Measurements from ENCODE around the gene NOXRED1.
"Not testable (repeated sequence)": the region's sequence is repeated elsewhere in the genome, so short reads cannot be mapped to it uniquely, and the experiment has no call there.

Gene NOXRED1

GRCh38 chr14:77423423-77423822 lies at the start of gene NOXRED1:
Gene NOXRED1 (minus strand): TSS chr14:77423523. CDS start chr14:77422889, 634 bp downstream.
- no peak for DNase-seq

DNA sequence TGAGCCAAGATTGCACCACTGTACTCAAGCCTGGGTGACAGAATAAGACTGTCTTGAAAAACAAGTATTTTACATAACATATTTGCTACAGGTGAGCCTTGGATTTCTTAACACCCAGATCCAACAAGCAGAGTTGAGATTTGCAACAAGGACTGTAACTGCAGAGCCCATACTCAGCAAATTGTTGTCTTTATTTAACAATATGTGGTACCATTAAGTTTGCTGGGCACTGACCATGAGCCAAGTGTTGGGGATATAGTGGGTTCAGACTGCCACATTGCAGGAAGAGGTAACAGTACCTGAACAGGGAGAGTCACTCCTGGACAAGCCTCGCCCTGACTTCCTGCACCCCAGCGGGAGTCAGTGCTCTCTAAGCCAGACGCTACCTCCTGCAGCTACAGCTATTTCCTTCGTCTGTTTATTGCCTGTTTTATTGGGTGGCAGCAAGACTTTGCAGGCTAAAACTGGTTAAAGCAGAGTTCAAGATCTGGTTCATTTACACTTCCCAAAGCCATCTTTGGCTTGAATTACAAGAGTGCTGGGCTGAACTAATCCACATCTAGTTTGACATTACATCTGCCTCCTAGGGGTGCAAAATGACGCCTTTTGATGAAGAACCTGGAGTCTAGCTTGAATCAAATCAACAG lies 47.0 kb upstream of the NOXRED1 start:
- no peak for DNase-seq

DNA sequence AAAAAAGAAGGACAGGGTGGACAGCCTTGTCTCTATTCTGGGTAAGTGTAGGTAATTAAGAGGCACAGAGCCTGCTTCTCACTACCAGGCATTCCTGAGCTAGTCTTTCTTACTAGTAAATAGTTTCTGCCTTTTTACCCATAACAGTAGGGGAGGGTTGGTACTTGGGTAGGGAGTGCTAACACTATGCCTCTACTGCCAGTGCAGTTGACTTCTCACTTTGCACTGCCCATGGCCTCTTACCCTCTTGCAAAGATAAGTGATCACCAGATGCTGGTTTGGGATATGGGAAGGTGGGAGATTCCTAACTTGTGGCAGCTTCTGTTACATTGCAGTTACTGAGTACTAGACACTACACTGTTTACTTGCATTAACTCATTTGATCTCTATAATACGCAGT lies 46.2 kb upstream of the NOXRED1 start:
- no peak for DNase-seq

DNA sequence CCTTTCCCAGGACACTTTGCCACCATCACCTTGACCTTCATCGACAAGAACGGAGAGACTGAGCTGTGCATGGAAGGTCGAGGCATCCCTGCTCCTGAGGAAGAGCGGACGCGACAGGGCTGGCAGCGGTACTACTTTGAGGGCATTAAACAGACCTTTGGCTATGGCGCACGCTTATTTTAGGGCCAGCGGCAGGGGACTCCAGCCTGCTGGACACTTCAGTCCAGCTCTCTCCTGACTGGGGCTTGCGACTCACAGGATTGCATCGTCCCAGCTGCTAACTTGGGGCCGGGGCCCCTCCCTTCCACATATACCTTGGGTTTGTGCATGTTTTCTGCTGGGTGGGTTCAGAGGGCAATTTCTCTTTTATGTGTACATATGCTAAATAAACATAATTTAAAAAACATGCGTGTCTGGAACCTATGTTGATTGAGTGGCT lies 45.8 kb upstream of the NOXRED1 start:
- no peak for DNase-seq

GRCh38 chr14:77467801-77468200 lies 44.5 kb upstream of the NOXRED1 start:
- no peak for DNase-seq

DNA sequence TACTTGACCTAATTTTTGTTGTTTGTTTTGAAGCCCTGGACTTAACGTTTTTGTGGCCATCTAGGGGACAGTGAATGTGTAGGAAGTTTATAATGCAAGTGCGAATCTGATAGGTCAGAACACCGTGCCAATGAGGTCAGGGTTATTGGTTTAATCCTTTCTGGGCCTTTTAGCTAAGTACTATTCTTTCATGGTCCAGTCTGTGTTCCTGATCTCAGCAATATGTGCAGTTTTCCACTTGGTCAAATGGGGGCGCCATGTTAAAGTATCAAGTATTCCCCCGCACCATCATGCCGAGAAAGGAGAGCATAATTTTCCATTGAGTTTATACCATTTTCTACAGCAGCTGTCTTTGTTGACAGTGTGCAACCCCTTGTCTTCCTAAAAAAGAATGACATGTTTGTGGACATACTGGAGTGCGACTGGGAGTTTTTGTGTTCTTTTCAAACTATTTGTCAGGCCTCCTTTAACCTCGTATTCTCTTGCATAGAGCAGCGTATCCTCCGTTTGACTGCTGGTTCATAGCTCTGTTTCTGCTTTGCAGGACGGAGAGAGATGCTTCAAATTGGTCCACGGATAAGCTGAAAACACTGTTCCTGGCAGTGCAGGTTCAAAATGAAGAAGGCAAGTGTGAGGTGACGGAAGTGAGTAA lies 35.9 kb upstream of the NOXRED1 start:
- peak; percentile 58 for DNase-seq

DNA sequence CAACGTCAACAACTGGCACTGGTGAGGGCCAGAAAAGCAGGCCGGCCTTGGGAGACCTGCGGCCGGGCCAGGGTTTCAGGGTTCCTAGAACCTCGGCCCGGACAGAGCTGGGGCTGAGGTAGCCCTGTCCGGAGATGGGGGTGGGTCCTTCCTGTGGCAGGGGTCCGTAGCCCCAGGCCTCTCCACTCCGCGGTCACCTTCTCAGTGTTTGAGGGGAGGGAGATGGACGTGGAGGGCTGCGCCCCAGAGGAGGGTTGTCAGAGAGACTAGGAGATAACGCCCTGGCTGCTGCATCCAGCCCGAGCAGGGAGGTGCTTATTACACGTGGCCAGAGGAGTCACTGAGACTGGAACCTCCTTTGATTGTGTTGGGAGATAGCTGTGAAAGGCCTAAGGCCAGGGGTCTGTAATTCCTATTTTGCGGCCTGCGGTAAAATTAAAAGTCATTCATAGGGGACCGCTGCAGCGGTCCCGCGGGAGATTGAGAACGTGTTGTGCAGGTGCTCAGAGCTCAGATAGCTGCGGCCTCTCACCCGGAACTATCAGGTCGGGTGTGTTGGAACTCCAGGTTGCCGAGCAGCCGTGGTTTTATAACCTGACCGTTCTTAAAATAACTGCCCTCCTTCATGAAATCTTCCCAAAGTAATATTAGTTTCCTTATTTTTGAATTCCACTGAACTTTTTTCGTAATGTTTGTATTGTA lies 35.1 kb upstream of the NOXRED1 start:
- no peak for DNase-seq

GRCh38 chr14:77457522-77458248 lies 34.4 kb upstream of the NOXRED1 start, which contains the start of the genes AHSA1 and VIPAS39:
Gene AHSA1 (plus strand): TSS chr14:77458093. CDS start chr14:77458190, 97 bp downstream.
Gene VIPAS39 (minus strand): TSS chr14:77457601. CDS start chr14:77454102, 3,499 bp downstream.
- DNase-seq: peak; percentile 96

- no peak for DNase-seq
Observed at GRCh38 chr14:77457115-77457521, 33.8 kb upstream of the NOXRED1 start.

DNA sequence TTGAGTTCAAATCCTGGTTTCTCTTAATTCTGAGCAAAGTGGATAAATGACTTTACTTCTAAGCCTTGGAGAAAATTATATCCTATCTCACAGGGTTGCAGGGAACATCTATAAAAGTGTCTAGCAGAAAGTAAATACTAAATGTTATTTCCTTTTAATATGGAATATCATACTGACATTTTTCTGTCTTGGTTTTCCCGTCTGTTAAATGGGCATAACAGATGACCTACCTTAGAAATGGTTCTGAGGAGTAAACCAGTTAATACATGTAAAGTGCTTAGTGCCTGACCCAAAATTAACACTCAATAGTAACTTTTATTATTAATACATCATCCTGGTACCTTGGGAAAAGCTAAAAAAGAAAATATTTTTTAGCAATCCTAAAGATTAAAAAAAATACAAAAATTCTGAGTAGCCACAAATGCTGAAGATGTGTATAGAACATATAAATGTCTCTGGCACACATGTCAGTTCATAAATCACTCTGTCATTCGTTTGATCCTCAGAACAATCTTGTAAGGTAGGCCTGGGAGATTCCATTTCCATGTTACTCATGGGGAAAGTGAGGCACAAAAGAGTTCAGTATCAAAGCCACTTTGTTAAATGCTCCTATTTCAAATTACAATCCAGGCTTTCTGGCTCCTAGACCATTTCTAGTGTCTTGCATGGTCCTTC lies 32.8 kb upstream of the NOXRED1 start:
- no peak for DNase-seq

GRCh38 chr14:77442196-77442595 lies 18.9 kb upstream of the NOXRED1 start:
- DNase-seq: no peak

GRCh38 chr14:77439861-77440260 lies 16.5 kb upstream of the NOXRED1 start:
- DNase-seq: no peak

GRCh38 chr14:77438596-77438995 lies 15.3 kb upstream of the NOXRED1 start:
- no peak for DNase-seq

- DNase-seq: no peak
Observed at GRCh38 chr14:77436042-77436441, 12.7 kb upstream of the NOXRED1 start.

- DNase-seq: no peak
Observed at GRCh38 chr14:77426396-77426795, 3.1 kb upstream of the NOXRED1 start.

- no peak for DNase-seq
Observed at GRCh38 chr14:77424862-77425261, 1.5 kb upstream of the NOXRED1 start.

DNA sequence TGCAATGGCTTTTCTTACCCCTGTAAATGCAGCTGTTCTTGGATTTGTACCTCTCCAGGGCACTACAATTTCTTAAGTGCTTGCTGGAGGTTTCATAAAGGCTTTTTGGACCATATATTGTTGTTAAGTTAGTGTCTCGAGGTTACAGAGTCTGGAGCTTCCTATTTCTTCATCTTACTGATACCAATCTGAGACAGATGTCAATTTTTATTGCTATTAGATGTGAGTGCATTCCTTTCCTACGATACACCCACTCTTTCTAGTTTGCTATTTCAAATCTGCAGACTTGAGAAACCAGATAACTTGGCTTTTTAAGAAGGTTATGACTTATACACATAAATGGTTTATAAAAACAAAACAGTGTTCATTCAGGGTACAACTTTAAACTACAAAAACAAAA lies 2.1 kb downstream of the NOXRED1 start:
- DNase-seq: no peak

- DNase-seq: no peak
Observed at GRCh38 chr14:77416836-77417235, 6.5 kb downstream of the NOXRED1 start.

GRCh38 chr14:77416098-77416497 lies 7.2 kb downstream of the NOXRED1 start:
- DNase-seq: not testable (repeated sequence)

DNA sequence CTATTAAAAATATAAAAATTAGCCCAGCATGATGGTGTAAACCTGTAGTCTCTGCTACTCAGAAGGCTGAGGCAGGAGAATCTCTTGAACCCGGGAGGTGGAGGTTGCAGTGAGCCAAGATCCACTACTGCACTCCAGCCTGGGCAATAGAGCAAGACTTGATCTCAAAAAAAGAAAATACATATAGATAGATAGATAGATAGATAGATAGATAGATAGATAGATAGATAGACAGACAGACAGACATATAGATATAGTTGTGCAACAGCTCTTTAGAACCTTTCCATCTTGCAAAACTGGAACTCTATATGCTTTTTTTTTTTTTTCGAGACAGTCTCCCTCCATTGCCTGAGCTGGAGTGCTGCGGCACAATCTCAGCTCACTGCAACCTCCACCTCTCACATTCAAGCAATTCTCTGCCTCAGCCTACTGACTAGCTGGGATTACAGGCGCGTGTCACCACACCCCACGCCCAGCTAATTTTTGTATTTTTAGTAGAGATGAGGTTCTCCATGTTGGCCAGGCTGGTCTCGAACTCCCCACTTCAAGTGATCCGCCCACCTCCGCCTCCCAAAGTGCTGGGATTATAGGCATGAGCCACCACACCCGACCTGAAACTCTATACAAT lies 7.8 kb downstream of the NOXRED1 start:
- DNase-seq: not testable (repeated sequence)

GRCh38 chr14:77409131-77409533 lies 14.2 kb downstream of the NOXRED1 start:
- no peak for DNase-seq

GRCh38 chr14:77407158-77407557 lies 16.2 kb downstream of the NOXRED1 start:
- peak; percentile 45 for DNase-seq
